Panc1 (cell line): ENCODE data around the gene HEATR5A.

Source experiments
- CTCF ChIP-seq: fragments of 450-650 bp; IDR thresholded peaks from 2 replicates; pipeline ENCODE4 v1.5.1; 2017; ENCODE audit warnings: mild to moderate bottlenecking
- POLR2AphosphoS5 ChIP-seq: IDR thresholded peaks from 2 replicates; pipeline ENCODE4 v1.6.1; 2012; ENCODE audit warnings: mild to moderate bottlenecking, low read depth, low read length, moderate library complexity

- TF ChIP-seq CTCF, result no peak
- TF ChIP-seq POLR2AphosphoS5, result no peak
Observed at GRCh38 chr14:31251028-31251958, 169.1 kb downstream of the HEATR5A start.
